Measurements from ENCODE around the gene PPDPF.

DNA sequence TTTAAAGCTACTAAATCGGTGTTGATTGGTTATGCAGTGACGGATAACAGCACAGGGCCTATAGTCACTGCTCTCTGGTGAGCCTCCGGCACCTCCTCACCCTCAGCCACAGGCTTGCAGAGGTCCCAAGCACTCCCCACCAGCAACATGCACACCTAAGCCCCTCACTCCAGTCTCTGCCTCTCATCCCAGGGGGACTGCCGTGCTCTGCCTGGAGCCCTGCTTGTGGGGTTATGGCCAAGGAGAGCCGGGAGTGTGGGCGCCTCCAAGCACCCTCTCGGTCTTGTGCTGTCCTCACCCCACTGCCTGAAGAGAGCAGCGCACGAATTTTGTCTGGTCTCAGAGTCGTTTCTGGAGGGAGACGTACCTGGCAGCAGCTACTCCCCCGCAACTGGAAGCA lies 14.8 kb upstream of the PPDPF start:
- TF ChIP-seq POLR2AphosphoS5 (IDR thresholded peaks at IDR 0.05; ENCODE audit: insufficient read depth, low read depth, low read length) (no peak), EZH2 (IDR thresholded peaks at IDR 0.05; ENCODE audit: borderline replicate concordance, low read depth, low read length, severe bottlenecking) (no peak), CTCF (IDR thresholded peaks at IDR 0.05; ENCODE audit: extremely low read depth in 1 of 2, insufficient read depth in 1 of 2, low read depth in 1 of 2, low read length in 2 of 2) (no peak), FOS (IDR thresholded peaks at IDR 0.05; ENCODE audit: borderline replicate concordance, insufficient read depth, low read length) (no peak), POLR2A (IDR thresholded peaks at IDR 0.05; ENCODE audit: low read depth, low read length) (no peak), MYC (IDR thresholded peaks at IDR 0.05; ENCODE audit: low read depth, low read length) (no peak), JUN (IDR thresholded peaks at IDR 0.05; ENCODE audit: borderline replicate concordance, insufficient read depth, insufficient read length, low read depth) (no peak), GATA2 (IDR thresholded peaks at IDR 0.05; ENCODE audit: insufficient read depth, insufficient read length, low read depth, low read length) (no peak)
- TF ChIP-seq, protein P1, sequence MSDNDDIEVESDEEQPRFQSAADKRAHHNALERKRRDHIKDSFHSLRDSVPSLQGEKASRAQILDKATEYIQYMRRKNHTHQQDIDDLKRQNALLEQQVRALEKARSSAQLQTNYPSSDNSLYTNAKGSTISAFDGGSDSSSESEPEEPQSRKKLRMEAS (IDR thresholded peaks at IDR 0.05; ENCODE audit: insufficient read depth, insufficient read length), result no peak
